D721Med (cell line): ENCODE results near the gene SLC15A4.
A peak's percentile ranks its signal among the peaks of the same experiment; 100 is the strongest.

ENCODE experiments used
- DNase-seq: peaks from one replicate; pipeline ENCODE4 v3.0.0; 2011; ENCODE audit warnings: low spot score; ENCODE audit not compliant: insufficient read length
- FAIRE-seq: peaks from 2 replicates; lab custom pipeline; 2011; peaks lifted over from hg19 to GRCh38; lab: Jason Lieb, UNC
- CTCF ChIP-seq: IDR thresholded peaks from 2 replicates; pipeline ENCODE4 v1.5.1; 2012; ENCODE audit warnings: mild to moderate bottlenecking, control low read depth; ENCODE audit not compliant: insufficient read depth; ENCODE audit errors: missing control alignments

Gene SLC15A4

GRCh38 chr12:128827724-128828123, 4.0 kb upstream of the SLC15A4 start:
- TF ChIP-seq CTCF = no peak
- no peak for FAIRE-seq

GRCh38 chr12:128825835-128826234, 2.1 kb upstream of the SLC15A4 start:
- no peak for TF ChIP-seq CTCF
- DNase-seq (no peak), FAIRE-seq (no peak)

More at GRCh38 chr12:128827724-128828123, 4.0 kb upstream of the SLC15A4 start:
- no peak for DNase-seq

- FAIRE-seq = no peak
- DNase-seq = no peak
- no peak for TF ChIP-seq CTCF
Measured at GRCh38 chr12:128823216-128823915, 392 bp downstream of the SLC15A4 start.

- no peak for TF ChIP-seq CTCF
- DNase-seq (no peak), FAIRE-seq (no peak)
Measured at GRCh38 chr12:128820723-128821432, 2.9 kb downstream of the SLC15A4 start.

GRCh38 chr12:128820253-128820652, 3.5 kb downstream of the SLC15A4 start:
- no peak for DNase-seq
- TF ChIP-seq CTCF = no peak
- FAIRE-seq = no peak

GRCh38 chr12:128819293-128820144, 4.2 kb downstream of the SLC15A4 start:
- TF ChIP-seq CTCF = no peak
- DNase-seq = peak; percentile 52
- FAIRE-seq = no peak
